Germinal center (tissue), 1 donor: ENCODE data around the gene FRMD1.

Experiments
- DNase-seq: peaks from one replicate; pipeline ENCODE4 v3.0.0; 2012; ENCODE audit warnings: mixed read lengths, low spot score

FRMD1 gene

DNA sequence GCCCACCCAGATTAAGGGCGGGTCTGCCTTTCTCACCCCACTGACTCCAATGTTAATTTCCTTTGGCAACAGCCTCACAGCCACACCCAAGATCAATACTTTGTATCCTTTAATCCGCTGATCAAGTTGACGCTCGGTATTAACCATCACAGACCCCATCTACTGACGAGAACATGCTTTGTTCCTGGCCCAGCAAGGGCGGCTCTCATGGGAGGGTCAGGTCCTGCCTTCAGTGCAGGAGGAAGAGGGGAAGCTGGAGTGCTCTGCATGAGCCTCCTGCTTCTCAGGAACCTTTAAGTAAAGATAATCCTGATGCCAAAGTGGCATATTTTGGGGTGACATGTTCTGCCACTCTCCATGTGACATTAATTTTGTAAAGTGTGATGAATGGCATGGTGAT is 73.2 kb downstream of the FRMD1 start:
- DNase-seq, result no peak

- DNase-seq, result no peak
These were observed 74.1 kb downstream of the FRMD1 start for GRCh38 chr6:168004945-168005344.

GRCh38 chr6:168004023-168004422 is 75.0 kb downstream of the FRMD1 start:
- DNase-seq, result no peak
